Testis (tissue), 3 donors: ENCODE results near the gene CTF1. TPM values are rescaled to one million over a fixed set of nuclear protein-coding genes. Genes with fewer than 3 reads are reported as not detected.

Experiments
- DNase-seq: peaks from one replicate; pipeline ENCODE4 v3.0.0-alpha.2; 2019
- H3K27ac ChIP-seq, 2 donors: fragments of 200-600 bp; sonication (generic); one replicate each; pipeline ENCODE4 v1.5.1; 2019
- H3K27me3 ChIP-seq: fragments of 200-600 bp; sonication (generic); one replicate; pipeline ENCODE4 v1.5.1; 2019
- H3K36me3 ChIP-seq: fragments of 200-600 bp; sonication (generic); one replicate; pipeline ENCODE4 v1.5.1; 2017; ENCODE audit warnings: low read depth; ENCODE audit errors: missing control alignments
- H3K4me1 ChIP-seq: fragments of 200-600 bp; sonication (generic); one replicate; pipeline ENCODE4 v1.5.1; 2019
- H3K4me3 ChIP-seq, 2 donors: fragments of 200-600 bp; sonication (generic); one replicate each; pipeline ENCODE4 v1.5.1; 2017 to 2019
- H3K9me3 ChIP-seq: fragments of 200-600 bp; sonication (generic); one replicate; pipeline ENCODE4 v1.5.1; 2017
- CTCF ChIP-seq, 3 experiments: fragments of 450-650 bp in 2 of 3; fragments of 200-600 bp in 1 of 3; sonication (generic) in 1 of 3; IDR thresholded peaks; one replicate each; pipeline ENCODE4 v1.5.1; 2016 to 2019; ENCODE audit warnings: antibody characterized with exemption in 3 of 3, mild to moderate bottlenecking in 2 of 3, moderate library complexity in 1 of 3
- POLR2A ChIP-seq: fragments of 450-650 bp; IDR thresholded peaks from one replicate; pipeline ENCODE4 v1.6.1; 2017; ENCODE audit warnings: antibody characterized with exemption, mild to moderate bottlenecking, moderate library complexity
- WGBS, 2 donors: methylation state at CpG; one replicate each; pipeline ENCODE4 v1.1.5; 2018; 5-methylcytosine and 5-hydroxymethylcytosine counted together
- intact Hi-C: fragments of 100-400 bp; cut with DNase I; formaldehyde crosslinking; loops from one replicate; pipeline ENCODE4 v1.15.1; 2023; ENCODE audit warnings: low total_unique reads
- polyA plus RNA-seq: library from polyadenylated mRNA; stranded (reverse); fragments of 350-450 nt; fragmentation: Illumina TruSeq; extraction: RNeasy Lipid Tissue Mini Kit (QIAGEN cat#74804); gene quantifications from one replicate; pipeline ENCODE4 v1.2.3, GENCODE V29; 2014; ENCODE audit warnings: low read depth, low replicate concordance; ENCODE audit not compliant: insufficient read depth
- total RNA-seq, 2 donors: library from RNA; depleted of rRNA; stranded (reverse); fragments of >200 nt; gene quantifications; one replicate each; pipeline ENCODE4 v1.2.3, GENCODE V29; 2016

The CTF1 gene
- total and polyA plus RNA-seq, 3 donors from 2014 or later = 5.6 to 9.0 (median 5.9) TPM

- TF ChIP-seq POLR2A (no peak), CTCF (IDR thresholded peaks at IDR 0.05) (no peak)
- intact Hi-C loops = no loop called here
- WGBS, 2 donors = 85 to 91% methylated on average over 4 of the region's 4 CpGs
Measured at GRCh38 chr16:30907064-30907463, 10.7 kb downstream of the CTF1 start.

GRCh38 chr16:30910427-30911029 is 14.1 kb downstream of the CTF1 start:
- Histone ChIP-seq H3K4me3 (no peak overlapping the region), H3K36me3 (no peaks in the 10 kb centered on the region), H3K9me3 (no peaks in the 10 kb centered on the region), H3K27ac (no peak overlapping the region), H3K4me1 (no peaks in the 10 kb centered on the region), H3K27me3 (no peaks in the 10 kb centered on the region)
- TF ChIP-seq CTCF (IDR thresholded peaks at IDR 0.05) = no peak
- intact Hi-C loops = no loop called here
- DNase-seq = no peak
- WGBS, 2 donors = 78 to 83% methylated on average over 14 to 18 of the region's 18 CpGs

More at GRCh38 chr16:30907064-30907463, 10.7 kb downstream of the CTF1 start:
- peaks cover 8% of the 10 kb centered on the region for H3K4me1 ChIP-seq
- H3K27ac ChIP-seq = no peak overlapping the region
- no peaks in the 10 kb centered on the region for H3K9me3 ChIP-seq
- no peaks in the 10 kb centered on the region for H3K27me3 ChIP-seq
- DNase-seq = no peak
- no peaks in the 10 kb centered on the region for H3K36me3 ChIP-seq
- no peak overlapping the region for H3K4me3 ChIP-seq

GRCh38 chr16:30912794-30913412 is 16.5 kb downstream of the CTF1 start:
- H3K27ac ChIP-seq = no peak overlapping the region
- H3K4me1 ChIP-seq = no peaks in the 10 kb centered on the region
- no peak for DNase-seq
- H3K4me3 ChIP-seq = no peak overlapping the region
- no peaks in the 10 kb centered on the region for H3K36me3 ChIP-seq
- H3K27me3 ChIP-seq = no peaks in the 10 kb centered on the region
- TF ChIP-seq CTCF (IDR thresholded peaks at IDR 0.05) (no peak), POLR2A (no peak)
- 92 to 95% methylated on average over 6 of the region's 6 CpGs for WGBS, 2 donors
- no peaks in the 10 kb centered on the region for H3K9me3 ChIP-seq
- intact Hi-C loops = no loop called here

- Histone ChIP-seq H3K4me1 (no peaks in the 10 kb centered on the region), H3K4me3 (no peak overlapping the region), H3K27ac (no peak overlapping the region), H3K36me3 (no peaks in the 10 kb centered on the region), H3K9me3 (no peaks in the 10 kb centered on the region), H3K27me3 (no peaks in the 10 kb centered on the region)
- no peak for DNase-seq
- 85 to 97% methylated on average over 2 to 3 of the region's 3 CpGs for WGBS, 2 donors
- intact Hi-C loops = no loop called here
- TF ChIP-seq POLR2A = no peak
- no peak for TF ChIP-seq CTCF (IDR thresholded peaks at IDR 0.05)
Measured at GRCh38 chr16:30914830-30915229, 18.4 kb downstream of the CTF1 start.

GRCh38 chr16:30918614-30919013 is 22.2 kb downstream of the CTF1 start:
- Histone ChIP-seq H3K27me3 (no peaks in the 10 kb centered on the region), H3K36me3 (no peaks in the 10 kb centered on the region), H3K27ac (no peak overlapping the region), H3K4me1 (no peaks in the 10 kb centered on the region), H3K4me3 (no peak overlapping the region), H3K9me3 (no peaks in the 10 kb centered on the region)
- TF ChIP-seq POLR2A (no peak), CTCF (IDR thresholded peaks at IDR 0.05) (no peak)
- intact Hi-C loops = no loop called here
- DNase-seq = no peak
- 78 to 85% methylated on average over 1 of the region's 1 CpG for WGBS, 2 donors
